Effector memory CD4-positive, alpha-beta T cell (primary cell): Measurements from ENCODE around the gene LAMA3.
"Not testable (repeated sequence)": the region's sequence is repeated elsewhere in the genome, so short reads cannot be mapped to it uniquely, and the experiment has no call there.

Experiments
- DNase-seq, 3 donors: peaks; one replicate each; pipeline ENCODE4 v3.0.0-alpha.2; 2020
- H3K27ac ChIP-seq: 2 replicates; pipeline ENCODE4 v1.7.0; 2013; ENCODE audit warnings: mild to moderate bottlenecking, low read length, moderate library complexity; ENCODE audit not compliant: insufficient read depth, poor library complexity, severe bottlenecking
- H3K27me3 ChIP-seq: replicated peaks from 2 replicates; pipeline ENCODE4 v1.7.0; 2013; ENCODE audit warnings: mild to moderate bottlenecking, low read length; ENCODE audit not compliant: insufficient read depth, control insufficient read depth, poor library complexity, severe bottlenecking
- H3K36me3 ChIP-seq: 2 replicates; pipeline ENCODE4 v1.7.0; 2013; ENCODE audit warnings: mild to moderate bottlenecking, low read length, moderate library complexity; ENCODE audit not compliant: control insufficient read depth, insufficient read depth
- H3K4me1 ChIP-seq: 2 replicates; pipeline ENCODE4 v1.7.0; 2013; ENCODE audit warnings: low read length, mild to moderate bottlenecking; ENCODE audit not compliant: control insufficient read depth, insufficient read depth, poor library complexity, severe bottlenecking
- H3K4me3 ChIP-seq: 2 replicates; pipeline ENCODE4 v1.7.0; 2013; ENCODE audit warnings: low read length, low read depth, mild to moderate bottlenecking; ENCODE audit not compliant: insufficient read depth, poor library complexity, severe bottlenecking
- H3K9me3 ChIP-seq: 2 replicates; pipeline ENCODE4 v1.7.0; 2013; ENCODE audit warnings: mild to moderate bottlenecking, low read length, moderate library complexity; ENCODE audit not compliant: control insufficient read depth

Gene LAMA3

DNA sequence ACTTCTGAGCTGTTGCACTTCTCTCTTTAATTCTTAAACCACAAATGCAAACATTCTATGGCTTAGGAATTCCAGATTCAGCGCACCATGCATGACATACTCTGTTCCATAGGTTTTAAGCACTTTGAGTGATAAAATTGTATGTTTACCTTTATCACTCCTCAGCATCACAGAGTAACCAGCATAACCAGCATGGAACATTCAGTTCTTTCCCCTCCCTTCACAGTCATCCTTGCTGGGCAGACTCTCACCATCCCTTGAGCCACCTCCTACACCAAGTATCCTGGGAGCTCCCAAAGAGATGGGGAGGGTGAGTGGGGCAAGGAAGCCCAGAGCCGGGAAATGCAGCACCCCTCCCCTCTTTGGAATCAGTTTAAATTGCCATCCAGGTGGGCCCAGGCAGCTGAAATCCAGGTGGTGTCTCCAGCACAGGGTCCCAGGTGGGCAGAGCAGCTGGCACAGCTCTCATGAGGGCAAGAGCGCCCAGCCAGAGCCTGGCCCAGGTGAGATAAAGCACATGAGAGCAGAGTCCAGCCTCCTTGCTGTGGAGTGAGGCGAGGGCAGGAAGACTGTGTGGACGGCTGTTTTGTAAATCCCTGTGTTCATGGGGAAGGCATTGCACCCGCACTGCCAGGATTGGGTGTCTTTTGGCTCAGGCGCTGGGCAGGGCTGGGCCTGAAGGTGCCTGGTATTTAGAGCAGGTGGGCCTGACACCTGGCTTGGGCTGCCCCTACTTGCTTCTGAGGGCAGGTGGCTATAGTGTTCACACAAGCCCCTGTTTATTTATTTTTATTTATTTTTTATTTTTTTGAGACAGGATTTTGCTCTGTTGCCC is 36.8 kb downstream of the LAMA3 start:
- no peak for DNase-seq
- H3K9me3 ChIP-seq: no peaks in the 10 kb centered on the region
- no peak overlapping the region for H3K4me3 ChIP-seq
- H3K27me3 ChIP-seq: no peaks in the 10 kb centered on the region
- H3K27ac ChIP-seq: no peak overlapping the region
- no peaks in the 10 kb centered on the region for H3K4me1 ChIP-seq
- no peaks in the 10 kb centered on the region for H3K36me3 ChIP-seq

DNA sequence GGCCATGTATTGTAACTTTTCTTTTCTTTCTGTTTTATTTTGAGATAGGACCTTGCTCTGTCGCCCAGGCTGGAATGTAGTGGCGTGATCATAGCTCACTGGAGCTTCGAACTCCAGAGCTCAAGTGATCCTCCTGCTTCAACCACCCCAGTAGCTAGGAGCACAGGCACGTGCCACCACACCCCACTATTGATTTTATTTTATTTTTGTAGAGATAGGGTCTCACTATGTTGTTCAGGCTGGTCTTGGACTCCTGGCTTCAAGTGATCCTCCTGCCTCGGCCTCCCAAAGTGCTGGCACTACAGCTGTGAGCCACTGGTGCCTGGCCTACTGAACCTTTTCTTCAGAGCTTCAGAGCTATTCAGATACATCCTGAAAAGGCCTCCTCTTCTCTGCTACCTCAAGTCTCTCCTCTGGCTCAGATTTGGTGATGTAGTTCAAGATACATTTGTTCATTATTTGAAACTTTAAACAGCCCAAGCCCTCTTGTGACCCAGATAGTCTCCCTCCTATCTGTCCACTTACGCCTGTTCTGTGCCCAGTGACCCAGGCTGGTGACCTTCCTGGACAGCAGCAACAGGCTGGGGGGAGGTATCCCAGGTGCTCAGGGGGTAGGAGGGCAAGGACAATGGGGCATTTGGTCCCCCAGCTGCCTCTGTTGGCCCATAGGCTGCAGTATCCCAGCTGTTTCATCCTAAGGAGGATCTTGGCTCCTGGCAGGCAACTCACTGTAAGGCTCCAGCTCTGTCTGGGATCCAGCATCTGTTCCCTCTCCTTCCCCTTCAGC is 38.6 kb downstream of the LAMA3 start:
- DNase-seq: no peak
- Histone ChIP-seq H3K27ac (no peak overlapping the region), H3K27me3 (no peaks in the 10 kb centered on the region), H3K36me3 (no peaks in the 10 kb centered on the region), H3K9me3 (no peaks in the 10 kb centered on the region), H3K4me3 (no peak overlapping the region), H3K4me1 (no peaks in the 10 kb centered on the region)

DNA sequence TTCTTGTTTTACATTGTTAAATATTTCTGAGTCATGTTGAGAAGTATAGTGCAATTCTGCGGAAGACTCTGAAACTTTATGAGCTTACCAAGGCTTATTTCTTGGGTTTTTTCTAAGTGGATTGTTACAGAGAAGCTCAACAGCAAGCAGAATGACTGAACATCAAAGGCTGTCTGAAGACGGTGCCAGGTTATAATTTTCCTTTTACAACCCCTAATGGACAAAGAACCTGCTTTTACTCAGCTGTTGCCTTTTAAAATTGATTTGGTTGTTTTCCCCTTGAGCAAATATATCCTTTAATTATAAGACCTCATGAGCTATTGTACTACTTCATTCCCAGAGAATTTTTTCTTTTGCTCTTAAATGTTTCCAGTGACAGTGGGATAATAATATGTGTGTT is 41.6 kb downstream of the LAMA3 start:
- DNase-seq: no peak
- no peaks in the 10 kb centered on the region for H3K36me3 ChIP-seq
- H3K27ac ChIP-seq: no peak overlapping the region

DNA sequence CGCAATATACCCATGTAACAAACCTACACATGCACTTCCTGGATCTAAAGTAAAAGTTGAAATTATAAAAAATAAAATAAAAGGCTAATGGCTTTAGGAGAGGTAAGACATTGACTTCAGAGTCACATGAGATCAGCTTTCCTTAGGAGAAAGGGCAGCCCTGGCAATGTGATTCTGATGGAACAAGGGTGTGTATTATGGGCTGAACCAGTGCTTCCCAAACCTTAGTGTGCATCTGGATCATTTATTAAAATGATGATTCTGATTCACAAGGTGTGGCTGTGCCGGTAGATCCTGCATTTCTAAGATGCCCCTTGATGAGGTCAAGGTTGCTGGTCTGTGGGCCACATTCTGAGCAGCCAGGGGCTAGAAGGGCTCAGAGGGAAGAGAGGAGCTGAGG is 42.6 kb downstream of the LAMA3 start:
- no peaks in the 10 kb centered on the region for H3K27me3 ChIP-seq
- H3K27ac ChIP-seq: no peak overlapping the region
- no peaks in the 10 kb centered on the region for H3K9me3 ChIP-seq
- no peaks in the 10 kb centered on the region for H3K36me3 ChIP-seq
- DNase-seq: no peak
- H3K4me3 ChIP-seq: no peak overlapping the region
- no peaks in the 10 kb centered on the region for H3K4me1 ChIP-seq

More for the DNA sequence above, 41.6 kb downstream of the LAMA3 start:
- Histone ChIP-seq H3K4me1 (no peaks in the 10 kb centered on the region), H3K9me3 (no peaks in the 10 kb centered on the region), H3K4me3 (no peak overlapping the region), H3K27me3 (no peaks in the 10 kb centered on the region)

DNA sequence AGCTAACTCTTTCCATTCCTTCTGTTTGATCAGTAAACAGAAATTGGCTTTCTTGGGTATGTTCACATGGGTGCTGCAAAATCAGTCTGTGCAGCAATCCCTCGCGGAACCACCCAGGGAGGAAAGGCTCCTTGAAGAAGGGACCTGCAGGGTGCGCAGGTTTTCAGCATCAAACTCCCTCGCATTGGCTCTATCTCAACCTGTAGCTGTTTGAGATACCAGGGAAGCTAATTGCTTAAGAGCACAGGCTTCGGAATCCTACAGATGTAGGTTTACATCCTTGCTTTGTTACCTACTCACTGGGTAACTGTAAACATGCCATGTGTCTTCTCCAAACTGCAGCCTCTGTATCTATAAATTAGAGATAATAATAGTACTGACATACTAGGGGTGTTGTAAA is 43.2 kb downstream of the LAMA3 start:
- Histone ChIP-seq H3K27me3 (no peaks in the 10 kb centered on the region), H3K27ac (no peak overlapping the region), H3K4me3 (no peak overlapping the region), H3K9me3 (no peaks in the 10 kb centered on the region), H3K4me1 (no peaks in the 10 kb centered on the region), H3K36me3 (no peaks in the 10 kb centered on the region)
- DNase-seq: no peak

DNA sequence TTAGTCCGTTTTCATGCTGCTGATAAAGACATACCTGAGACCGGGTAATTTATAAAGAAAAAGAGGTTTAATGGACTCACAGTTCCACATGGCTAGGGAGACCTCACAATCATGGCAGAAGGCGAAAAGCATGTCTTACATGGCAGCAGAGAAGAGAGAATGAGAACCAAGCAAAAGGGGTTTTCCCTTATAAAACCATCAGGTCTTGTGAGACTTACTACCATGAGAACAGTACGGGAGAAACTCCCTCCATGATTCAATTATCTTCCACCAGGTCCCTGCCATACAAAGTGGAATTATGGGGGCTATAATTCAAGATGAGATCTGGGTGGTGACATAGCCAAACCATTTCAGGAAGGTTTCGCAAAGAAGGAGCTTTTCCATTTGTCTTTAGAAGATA is 44.0 kb downstream of the LAMA3 start:
- not testable (repeated sequence) for H3K4me1 ChIP-seq, H3K4me3 ChIP-seq, H3K36me3 ChIP-seq, DNase-seq, H3K9me3 ChIP-seq, H3K27ac ChIP-seq, H3K27me3 ChIP-seq

DNA sequence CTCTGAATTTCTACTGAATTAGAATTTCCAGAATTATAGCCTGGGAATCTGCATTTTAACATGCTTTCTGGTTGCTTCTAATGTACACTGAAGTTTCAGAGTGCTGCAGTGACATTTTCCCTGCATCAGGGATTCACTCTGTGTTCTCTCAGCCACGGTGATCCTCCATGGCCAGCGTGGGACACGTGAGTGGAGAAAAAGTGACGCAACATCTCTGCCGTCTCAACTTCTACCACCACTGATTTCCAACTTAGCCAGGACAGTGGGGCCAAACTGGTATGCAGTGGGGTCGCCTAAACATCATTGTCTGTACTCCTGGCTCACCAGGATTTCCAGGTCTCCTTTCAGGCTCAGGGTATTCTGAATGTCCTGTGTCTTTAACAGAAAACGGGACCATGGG is 44.6 kb downstream of the LAMA3 start:
- DNase-seq: no peak
- H3K4me1 ChIP-seq: peaks cover 3% of the 10 kb centered on the region
- no peak overlapping the region for H3K27ac ChIP-seq
- no peak overlapping the region for H3K4me3 ChIP-seq
- H3K36me3 ChIP-seq: no peaks in the 10 kb centered on the region
- H3K27me3 ChIP-seq: no peaks in the 10 kb centered on the region
- H3K9me3 ChIP-seq: no peaks in the 10 kb centered on the region

DNA sequence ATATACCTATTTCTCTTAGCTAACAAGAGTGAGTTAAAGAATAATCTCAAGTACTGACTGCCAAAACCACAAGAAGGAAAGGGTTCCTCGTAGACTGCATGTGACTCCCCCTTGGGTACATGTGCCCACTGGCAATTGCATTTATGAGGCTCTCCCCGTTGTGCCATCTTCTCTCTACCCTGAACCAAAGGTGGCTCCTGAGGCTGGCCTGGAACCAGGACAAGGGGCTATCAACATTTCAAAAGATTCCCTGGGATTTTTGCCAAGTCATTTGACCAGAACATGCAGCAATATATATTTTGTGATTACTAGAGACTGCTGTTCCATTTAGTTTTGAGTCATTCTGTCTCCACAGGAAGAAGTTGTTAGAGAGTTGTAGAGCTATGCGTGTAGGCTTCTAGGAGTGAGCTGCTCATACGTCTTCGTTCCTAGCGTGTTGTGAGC is 45.8 kb downstream of the LAMA3 start:
- H3K9me3 ChIP-seq: no peaks in the 10 kb centered on the region
- no peak for DNase-seq
- H3K27ac ChIP-seq: no peak overlapping the region
- no peaks in the 10 kb centered on the region for H3K27me3 ChIP-seq
- H3K4me3 ChIP-seq: no peak overlapping the region
- H3K4me1 ChIP-seq: peaks cover 3% of the 10 kb centered on the region
- no peaks in the 10 kb centered on the region for H3K36me3 ChIP-seq

DNA sequence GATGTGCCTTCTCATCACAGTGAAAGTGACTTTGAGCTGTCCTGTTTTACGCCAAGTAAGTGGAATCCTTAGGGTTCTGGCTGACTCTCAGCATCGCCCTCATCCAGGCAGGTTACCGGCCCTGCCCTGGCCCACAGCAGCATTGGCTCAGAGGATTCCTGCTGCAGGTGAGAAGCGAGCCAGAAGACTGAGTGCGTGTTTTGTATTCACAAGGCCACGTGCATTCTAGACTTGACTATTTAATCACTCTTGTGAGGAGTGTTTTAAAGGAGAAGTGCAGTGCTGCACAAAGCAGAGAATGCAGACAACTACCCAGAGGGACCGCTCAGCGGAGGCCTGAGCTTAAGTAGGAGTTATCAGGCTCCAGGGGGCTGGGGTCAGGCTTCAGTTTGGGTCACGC is 48.3 kb downstream of the LAMA3 start:
- H3K9me3 ChIP-seq: no peaks in the 10 kb centered on the region
- DNase-seq: no peak
- H3K27me3 ChIP-seq: no peaks in the 10 kb centered on the region
- peaks cover 3% of the 10 kb centered on the region for H3K4me1 ChIP-seq
- H3K4me3 ChIP-seq: no peak overlapping the region
- H3K27ac ChIP-seq: no peak overlapping the region
- H3K36me3 ChIP-seq: no peaks in the 10 kb centered on the region

DNA sequence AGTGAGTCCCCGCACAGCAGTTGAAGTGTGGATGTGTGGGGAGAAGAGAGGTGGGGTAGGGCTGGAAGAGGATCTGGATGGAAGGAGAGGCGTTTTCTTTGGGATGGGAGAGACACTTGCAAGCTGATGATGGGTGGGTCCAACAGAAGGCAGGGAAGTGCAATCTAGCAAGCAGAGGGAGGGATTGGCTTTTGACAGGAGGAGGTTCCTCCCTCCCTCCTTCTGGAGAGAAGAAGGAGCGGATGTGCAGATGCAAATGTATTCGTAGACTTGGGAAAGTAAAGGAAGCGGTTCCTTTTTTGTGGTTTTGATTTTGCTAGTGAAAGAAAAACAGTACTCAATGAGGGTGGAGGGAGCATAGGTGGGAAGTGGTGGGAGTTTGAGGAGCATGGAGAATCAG is 48.9 kb downstream of the LAMA3 start:
- no peak for DNase-seq
- Histone ChIP-seq H3K27ac (no peak overlapping the region), H3K4me1 (peaks cover 3% of the 10 kb centered on the region), H3K9me3 (no peaks in the 10 kb centered on the region), H3K4me3 (no peak overlapping the region), H3K27me3 (no peaks in the 10 kb centered on the region), H3K36me3 (no peaks in the 10 kb centered on the region)
